Heart left ventricle (tissue), 16 donors: ENCODE results near the gene TRDN. TPM values are rescaled to one million over a fixed set of nuclear protein-coding genes. Genes with fewer than 3 reads are reported as not detected.

Source experiments
- ATAC-seq, 4 donors: fragments of 200-7000 bp; cut with Tn5 transposase; one replicate each; pipeline ENCODE4 v1.9.1; 2020 to 2022; ENCODE audit warnings: moderate library complexity in 4 of 4, mild to moderate bottlenecking in 3 of 4, moderate number of reproducible peaks in 1 of 4
- DNase-seq, 5 donors: peaks; one replicate each; pipeline ENCODE4 v3.0.0-alpha.2; 2020
- H3K27ac ChIP-seq, 12 donors: fragments of 200-600 bp; sonication (generic) in 4 of 12; one replicate each; pipeline versions ENCODE4 v1.5.0 to v1.8.0; 2016 to 2022; ENCODE audit warnings: mild to moderate bottlenecking in 2 of 12
- H3K27me3 ChIP-seq, 9 donors: fragments of 200-600 bp; sonication (generic) in 2 of 9; one replicate each; pipeline versions ENCODE4 v1.5.1 to v1.8.0; 2016 to 2022; ENCODE audit warnings: mild to moderate bottlenecking in 3 of 9
- H3K36me3 ChIP-seq, 9 donors: fragments of 200-600 bp; sonication (generic) in 2 of 9; one replicate each; pipeline versions ENCODE4 v1.5.0 to v1.8.0; 2018 to 2022; ENCODE audit warnings: mild to moderate bottlenecking in 2 of 9
- H3K4me1 ChIP-seq, 12 donors: fragments of 200-600 bp; sonication (generic) in 4 of 12; one replicate each; pipeline versions ENCODE4 v1.5.0 to v1.8.0; 2016 to 2022; ENCODE audit warnings: mild to moderate bottlenecking in 3 of 12
- H3K4me3 ChIP-seq, 12 donors: fragments of 200-600 bp; sonication (generic) in 4 of 12; one replicate each; pipeline versions ENCODE4 v1.5.0 to v1.8.0; 2017 to 2022; ENCODE audit warnings: mild to moderate bottlenecking in 9 of 12, moderate library complexity in 4 of 12
- H3K9me3 ChIP-seq, 12 donors: fragments of 200-600 bp; sonication (generic) in 4 of 12; one replicate each; pipeline versions ENCODE4 v1.5.0 to v1.8.0; 2016 to 2022; ENCODE audit warnings: mild to moderate bottlenecking in 1 of 12
- POLR2A ChIP-seq, 2 donors: fragments of 450-650 bp; IDR thresholded peaks; one replicate each; pipeline ENCODE4 v1.6.1; 2017; ENCODE audit warnings: antibody characterized with exemption in 2 of 2, mild to moderate bottlenecking in 2 of 2, moderate library complexity in 2 of 2
- WGBS, 4 donors: extraction: QIAGEN DNeasy Blood & Tissue Kit in 2 of 4; methylation state at CpG; one replicate each; pipeline versions ENCODE4 v1.1.5 to v1.1.7; 2013 to 2018; 5-methylcytosine and 5-hydroxymethylcytosine counted together
- intact Hi-C, 10 donors: fragments of 100-400 bp; cut with DNase I; formaldehyde crosslinking; loops; one replicate each; pipeline versions ENCODE4 v1.11.1 to v1.14.2; 2022
- polyA plus RNA-seq, 2 donors: library from polyadenylated mRNA; stranded (reverse); fragments of 200-250 nt; gene quantifications; one replicate each; pipeline ENCODE4 v1.2.3, GENCODE V29; 2013
- total RNA-seq, 9 donors: library from RNA; depleted of rRNA in 2 of 9; stranded (reverse); fragments of >200 nt in 2 of 9; fragmentation: NEBNext Ultra II Directional in 3 of 9; extraction: Animal tissue kit (Norgen Biotek cat#: 25700) in 3 of 9; gene quantifications; one replicate each; pipeline versions ENCODE4 v1.1.0 to v1.2.4, GENCODE V29; 2016 to 2023
- TF ChIP-seq, protein P1 (sequence below), 12 donors: fragments of 200-600 bp; sonication (generic) in 4 of 12; IDR thresholded peaks; one replicate each; pipeline versions ENCODE4 v1.5.0 to v1.8.0; 2018 to 2022; ENCODE audit warnings: antibody characterized with exemption in 12 of 12, mild to moderate bottlenecking in 5 of 12
- donor health status: ischemic (EF 13 %, LVEDD 7.1; RV severe dilation, severe dysfunction).
- donor health status: healthy with polysubstance abuse.
- donor health status: DM: no; HTN: yes; CAD: no.
- donor health status: DM: no; HTN: no; CAD: no.
- donor health status: ischemic (EF 25% LVEDD 6.9; RV normal size, moderate dysfunction).
- donor health status: ischemic (EF 25% LVEDD 5.7; RV mildly dilated, moderate dysfunction).
- donor health status: healthy.
- donor health status: DM: yes; HTN: yes; CAD: no.
- donor health status: ischemic (EF 35%, LVEDD 5.7; RV mildly dilated, moderate dysfunction).
- donor health status: nonischemic (EF 11% LVEDD 7.7; RV severe dilation, severe dysfunction).
- donor health status: DM: yes; HTN: yes; CAD: no.
- donor health status: PGD.
- donor health status: ischemic (EF 29% LVEDD 5.4; RV normal size, mild dysfunction).
- donor health status: nonischemic (EF 23%, LVEDD 6.1; RV moderate dilation, normal function).

TRDN gene
- total and polyA plus RNA-seq, 11 donors, result 39.0 to 577 (median 381) TPM

DNA sequence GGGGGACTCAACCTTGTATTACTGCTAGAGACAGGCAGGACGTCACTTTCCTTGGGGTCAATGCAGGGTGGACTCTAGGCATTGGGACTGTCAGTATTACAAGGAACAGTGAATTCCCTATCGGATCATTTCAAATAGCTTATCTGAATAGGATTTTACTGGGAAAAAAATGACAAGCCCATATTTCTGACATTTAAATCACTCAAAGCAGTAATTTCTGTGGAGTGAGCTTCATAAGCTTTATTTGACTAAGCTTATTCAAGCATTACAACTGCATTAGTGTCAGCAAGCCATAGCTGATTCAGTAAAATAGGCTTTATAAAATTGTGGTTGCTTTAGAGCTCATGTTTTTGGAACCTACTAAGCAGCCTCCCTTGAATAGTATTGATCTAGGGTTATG lies 44.3 kb downstream of the TRDN start:
- no peak for DNase-seq
- Histone ChIP-seq H3K27me3 (no peaks in the 10 kb centered on the region), H3K27ac (no peak overlapping the region), H3K36me3 (no peaks in the 10 kb centered on the region), H3K4me1 (peaks cover 0 to 33% (median 6%) of the 10 kb centered on the region in 12 donors), H3K9me3 (no peaks in the 10 kb centered on the region), H3K4me3 (no peak overlapping the region)
- no peak for ATAC-seq
- 47 to 58% (median 54%) methylated on average over 2 of the region's 2 CpGs for WGBS, 4 donors
- TF ChIP-seq POLR2A (IDR thresholded peaks at IDR 0.05), result no peak
- TF ChIP-seq, protein P1, sequence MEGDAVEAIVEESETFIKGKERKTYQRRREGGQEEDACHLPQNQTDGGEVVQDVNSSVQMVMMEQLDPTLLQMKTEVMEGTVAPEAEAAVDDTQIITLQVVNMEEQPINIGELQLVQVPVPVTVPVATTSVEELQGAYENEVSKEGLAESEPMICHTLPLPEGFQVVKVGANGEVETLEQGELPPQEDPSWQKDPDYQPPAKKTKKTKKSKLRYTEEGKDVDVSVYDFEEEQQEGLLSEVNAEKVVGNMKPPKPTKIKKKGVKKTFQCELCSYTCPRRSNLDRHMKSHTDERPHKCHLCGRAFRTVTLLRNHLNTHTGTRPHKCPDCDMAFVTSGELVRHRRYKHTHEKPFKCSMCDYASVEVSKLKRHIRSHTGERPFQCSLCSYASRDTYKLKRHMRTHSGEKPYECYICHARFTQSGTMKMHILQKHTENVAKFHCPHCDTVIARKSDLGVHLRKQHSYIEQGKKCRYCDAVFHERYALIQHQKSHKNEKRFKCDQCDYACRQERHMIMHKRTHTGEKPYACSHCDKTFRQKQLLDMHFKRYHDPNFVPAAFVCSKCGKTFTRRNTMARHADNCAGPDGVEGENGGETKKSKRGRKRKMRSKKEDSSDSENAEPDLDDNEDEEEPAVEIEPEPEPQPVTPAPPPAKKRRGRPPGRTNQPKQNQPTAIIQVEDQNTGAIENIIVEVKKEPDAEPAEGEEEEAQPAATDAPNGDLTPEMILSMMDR (IDR thresholded peaks at IDR 0.05), result no peak
- intact Hi-C loops, result no loop called here

DNA sequence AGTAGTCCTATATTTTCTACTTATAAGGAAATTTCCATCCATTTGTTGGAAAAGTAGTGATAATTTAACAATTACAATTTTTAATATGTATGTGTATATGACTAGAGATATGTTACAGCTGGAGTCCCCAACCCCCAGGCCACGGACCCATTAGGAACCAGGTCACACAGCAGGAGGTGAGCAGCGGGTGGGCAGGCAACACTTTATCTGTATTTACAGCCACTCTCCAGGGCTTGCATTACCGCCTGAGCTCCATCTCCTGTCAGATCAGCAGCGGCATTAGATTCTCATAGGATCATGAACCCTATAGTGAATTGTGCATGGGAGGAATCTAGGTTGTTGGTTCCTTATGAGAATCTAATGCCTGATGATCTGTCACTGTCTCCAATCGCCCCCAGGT lies 46.8 kb downstream of the TRDN start:
- 77 to 86% (median 80%) methylated on average over 5 of the region's 5 CpGs for WGBS, 4 donors
- intact Hi-C loops, result no loop called here
- ATAC-seq, result peak in 1 of 4 donors; percentile 41

DNA sequence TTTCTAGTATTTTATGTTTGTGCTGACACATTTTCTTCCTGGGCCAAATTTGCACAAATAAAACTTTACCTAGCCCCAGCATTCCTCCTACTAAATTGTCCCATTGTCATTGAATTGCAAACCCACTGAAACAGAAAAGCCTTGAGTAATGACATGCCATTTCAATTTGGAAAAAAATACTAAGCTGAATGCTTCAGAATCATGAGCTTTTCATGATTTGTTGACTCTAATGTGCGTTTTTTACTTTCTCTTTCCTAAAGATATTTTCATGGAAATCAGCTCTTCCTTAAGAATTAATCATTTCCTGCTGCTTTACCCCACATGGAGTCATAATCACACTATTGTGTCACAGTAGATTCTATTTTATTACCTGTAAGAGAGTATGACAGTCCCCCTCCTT lies 47.4 kb downstream of the TRDN start:
- Histone ChIP-seq H3K9me3 (no peaks in the 10 kb centered on the region), H3K27ac (no peak overlapping the region), H3K4me3 (no peak overlapping the region), H3K27me3 (no peaks in the 10 kb centered on the region), H3K4me1 (peaks cover 0 to 30% (median 6%) of the 10 kb centered on the region in 12 donors), H3K36me3 (no peaks in the 10 kb centered on the region)
- WGBS, 4 donors, result 46 to 58% (median 52%) methylated on average over 1 of the region's 1 CpG
- DNase-seq, result no peak
- TF ChIP-seq POLR2A (IDR thresholded peaks at IDR 0.05), result no peak
- TF ChIP-seq, protein P1 (IDR thresholded peaks at IDR 0.05), result no peak
- intact Hi-C loops, result no loop called here
- no peak for ATAC-seq

More for the DNA sequence above, 46.8 kb downstream of the TRDN start:
- Histone ChIP-seq H3K27me3 (no peaks in the 10 kb centered on the region), H3K27ac (no peak overlapping the region), H3K36me3 (no peaks in the 10 kb centered on the region), H3K4me3 (no peak overlapping the region), H3K4me1 (peaks cover 0 to 30% (median 6%) of the 10 kb centered on the region in 12 donors), H3K9me3 (no peaks in the 10 kb centered on the region)
- TF ChIP-seq, protein P1 (IDR thresholded peaks at IDR 0.05), result no peak
- no peak for TF ChIP-seq POLR2A (IDR thresholded peaks at IDR 0.05)
- DNase-seq, result no peak

DNA sequence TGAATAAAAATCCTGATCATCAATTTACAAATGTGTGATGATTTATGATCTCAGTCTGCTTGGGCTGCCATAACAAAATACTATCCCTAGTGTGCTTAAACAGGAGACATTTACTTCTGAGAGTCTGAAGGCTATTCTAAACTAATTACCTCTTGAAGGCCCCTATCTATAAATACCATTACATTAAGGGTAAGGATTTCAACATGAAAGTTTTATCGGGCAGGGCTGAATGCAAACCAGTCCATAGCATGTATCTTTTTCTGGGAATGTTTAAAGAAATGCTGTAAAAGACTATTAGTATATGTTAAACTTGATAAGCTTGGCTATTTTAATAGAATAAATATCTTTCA lies 48.2 kb downstream of the TRDN start:
- 46 to 66% (median 52%) methylated on average over 1 of the region's 1 CpG for WGBS, 4 donors

More for the DNA sequence above, 48.2 kb downstream of the TRDN start:
- no peak for DNase-seq
- no peaks in the 10 kb centered on the region for H3K36me3 ChIP-seq
- intact Hi-C loops, result no loop called here
- no peak for ATAC-seq
- peaks cover 0 to 27% (median 6%) of the 10 kb centered on the region in 12 donors for H3K4me1 ChIP-seq
- H3K9me3 ChIP-seq, result no peaks in the 10 kb centered on the region
- H3K4me3 ChIP-seq, result no peak overlapping the region
- H3K27ac ChIP-seq, result no peak overlapping the region
- no peaks in the 10 kb centered on the region for H3K27me3 ChIP-seq
- TF ChIP-seq, protein P1 (IDR thresholded peaks at IDR 0.05), result no peak
